ENCODE data around the gene CEMIP.

DNA sequence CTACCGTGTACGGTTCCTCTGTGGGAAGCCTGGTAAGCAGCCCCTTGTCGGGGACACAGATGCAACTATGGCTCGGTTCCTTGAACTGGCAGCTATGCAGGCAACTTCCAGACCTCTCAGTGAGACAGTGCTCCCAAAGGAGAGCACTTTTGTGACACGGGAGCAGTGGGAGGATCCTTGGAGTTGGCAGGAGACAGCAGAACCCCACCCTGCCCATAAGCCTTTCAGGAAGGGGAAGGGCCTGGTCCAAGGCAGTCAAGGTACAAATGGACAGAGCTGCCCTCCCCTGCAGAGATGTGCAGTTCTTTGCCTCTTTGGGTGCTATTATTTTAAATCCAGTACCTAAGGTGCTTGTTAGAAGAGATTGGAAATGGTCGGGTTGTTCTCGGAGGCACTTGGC is 115.9 kb downstream of the CEMIP start:
- TF ChIP-seq CBX5 (CRISPR knock-in tag; IDR thresholded peaks at IDR 0.05; ENCODE audit: borderline replicate concordance), result no peak
- no peak for TF ChIP-seq BRCA1 (CRISPR knock-in tag; IDR thresholded peaks at IDR 0.05)
- TF ChIP-seq, protein P1, sequence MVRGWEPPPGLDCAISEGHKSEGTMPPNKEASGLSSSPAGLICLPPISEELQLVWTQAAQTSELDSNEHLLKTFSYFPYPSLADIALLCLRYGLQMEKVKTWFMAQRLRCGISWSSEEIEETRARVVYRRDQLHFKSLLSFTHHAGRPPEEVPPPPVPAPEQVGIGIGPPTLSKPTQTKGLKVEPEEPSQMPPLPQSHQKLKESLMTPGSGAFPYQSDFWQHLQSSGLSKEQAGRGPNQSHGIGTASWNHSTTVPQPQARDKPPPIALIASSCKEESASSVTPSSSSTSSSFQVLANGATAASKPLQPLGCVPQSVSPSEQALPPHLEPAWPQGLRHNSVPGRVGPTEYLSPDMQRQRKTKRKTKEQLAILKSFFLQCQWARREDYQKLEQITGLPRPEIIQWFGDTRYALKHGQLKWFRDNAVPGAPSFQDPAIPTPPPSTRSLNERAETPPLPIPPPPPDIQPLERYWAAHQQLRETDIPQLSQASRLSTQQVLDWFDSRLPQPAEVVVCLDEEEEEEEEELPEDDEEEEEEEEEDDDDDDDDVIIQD (CRISPR knock-in tag; IDR thresholded peaks at IDR 0.05; ENCODE audit: low read depth), result no peak
- TF ChIP-seq, protein P2, sequence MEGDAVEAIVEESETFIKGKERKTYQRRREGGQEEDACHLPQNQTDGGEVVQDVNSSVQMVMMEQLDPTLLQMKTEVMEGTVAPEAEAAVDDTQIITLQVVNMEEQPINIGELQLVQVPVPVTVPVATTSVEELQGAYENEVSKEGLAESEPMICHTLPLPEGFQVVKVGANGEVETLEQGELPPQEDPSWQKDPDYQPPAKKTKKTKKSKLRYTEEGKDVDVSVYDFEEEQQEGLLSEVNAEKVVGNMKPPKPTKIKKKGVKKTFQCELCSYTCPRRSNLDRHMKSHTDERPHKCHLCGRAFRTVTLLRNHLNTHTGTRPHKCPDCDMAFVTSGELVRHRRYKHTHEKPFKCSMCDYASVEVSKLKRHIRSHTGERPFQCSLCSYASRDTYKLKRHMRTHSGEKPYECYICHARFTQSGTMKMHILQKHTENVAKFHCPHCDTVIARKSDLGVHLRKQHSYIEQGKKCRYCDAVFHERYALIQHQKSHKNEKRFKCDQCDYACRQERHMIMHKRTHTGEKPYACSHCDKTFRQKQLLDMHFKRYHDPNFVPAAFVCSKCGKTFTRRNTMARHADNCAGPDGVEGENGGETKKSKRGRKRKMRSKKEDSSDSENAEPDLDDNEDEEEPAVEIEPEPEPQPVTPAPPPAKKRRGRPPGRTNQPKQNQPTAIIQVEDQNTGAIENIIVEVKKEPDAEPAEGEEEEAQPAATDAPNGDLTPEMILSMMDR (CRISPR knock-in tag; IDR thresholded peaks at IDR 0.05), result no peak
- no peak for TF ChIP-seq PTBP1 (IDR thresholded peaks at IDR 0.05; ENCODE audit: low read depth, low read length, poor library complexity, severe bottlenecking)
- TF ChIP-seq MEF2D (CRISPR knock-in tag; IDR thresholded peaks at IDR 0.05), result no peak
- TF ChIP-seq, protein P3, sequence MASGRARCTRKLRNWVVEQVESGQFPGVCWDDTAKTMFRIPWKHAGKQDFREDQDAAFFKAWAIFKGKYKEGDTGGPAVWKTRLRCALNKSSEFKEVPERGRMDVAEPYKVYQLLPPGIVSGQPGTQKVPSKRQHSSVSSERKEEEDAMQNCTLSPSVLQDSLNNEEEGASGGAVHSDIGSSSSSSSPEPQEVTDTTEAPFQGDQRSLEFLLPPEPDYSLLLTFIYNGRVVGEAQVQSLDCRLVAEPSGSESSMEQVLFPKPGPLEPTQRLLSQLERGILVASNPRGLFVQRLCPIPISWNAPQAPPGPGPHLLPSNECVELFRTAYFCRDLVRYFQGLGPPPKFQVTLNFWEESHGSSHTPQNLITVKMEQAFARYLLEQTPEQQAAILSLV (CRISPR knock-in tag; IDR thresholded peaks at IDR 0.05; ENCODE audit: borderline replicate concordance), result no peak
- TF ChIP-seq ZNF678 (CRISPR knock-in tag; IDR thresholded peaks at IDR 0.05), result no peak
